NOMO-1 (cell line): ENCODE measurements around the gene MEF2C.

Experiments
- DNase-seq, 2 experiments: peaks; one replicate each; lab custom pipeline; 2025; ENCODE audit not compliant: unreplicated experiment in 2 of 2; lab: John Stamatoyannopoulos, UW

The MEF2C gene

DNA sequence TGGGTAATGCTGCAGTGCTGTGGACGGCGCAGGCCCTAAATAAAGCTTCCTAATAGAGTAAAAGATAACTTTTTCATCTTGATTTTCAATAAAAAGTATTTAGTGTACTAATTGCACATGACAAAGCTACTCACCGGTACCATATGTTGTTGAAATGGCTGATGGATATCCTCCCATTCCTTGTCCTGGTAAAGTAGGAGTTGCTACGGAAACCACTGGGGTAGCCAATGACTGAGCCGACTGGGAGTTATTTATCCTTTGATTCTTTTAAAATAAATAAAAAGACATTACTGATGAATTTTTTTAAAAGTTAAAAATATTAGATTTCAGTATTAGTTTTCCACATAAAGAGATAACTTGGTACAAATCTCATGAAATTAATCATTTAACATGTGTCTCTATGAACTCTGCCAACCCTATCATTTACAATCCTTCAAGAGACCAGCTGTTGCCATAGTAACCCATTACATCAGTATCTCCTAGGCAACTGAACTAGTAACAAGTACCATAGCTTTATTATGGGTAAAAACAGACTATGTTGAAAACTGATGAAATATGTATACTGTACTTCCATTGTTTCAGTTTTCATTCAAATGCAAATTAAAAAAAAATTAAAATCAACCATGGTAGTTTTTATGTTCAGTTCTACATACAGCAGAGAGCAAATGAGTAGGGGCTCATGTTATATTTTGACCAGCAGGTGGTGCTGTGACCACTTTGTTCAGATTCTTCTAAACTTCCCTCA is 153.7 kb downstream of the MEF2C start:
- DNase-seq = peak; percentile 16 to 81

DNA sequence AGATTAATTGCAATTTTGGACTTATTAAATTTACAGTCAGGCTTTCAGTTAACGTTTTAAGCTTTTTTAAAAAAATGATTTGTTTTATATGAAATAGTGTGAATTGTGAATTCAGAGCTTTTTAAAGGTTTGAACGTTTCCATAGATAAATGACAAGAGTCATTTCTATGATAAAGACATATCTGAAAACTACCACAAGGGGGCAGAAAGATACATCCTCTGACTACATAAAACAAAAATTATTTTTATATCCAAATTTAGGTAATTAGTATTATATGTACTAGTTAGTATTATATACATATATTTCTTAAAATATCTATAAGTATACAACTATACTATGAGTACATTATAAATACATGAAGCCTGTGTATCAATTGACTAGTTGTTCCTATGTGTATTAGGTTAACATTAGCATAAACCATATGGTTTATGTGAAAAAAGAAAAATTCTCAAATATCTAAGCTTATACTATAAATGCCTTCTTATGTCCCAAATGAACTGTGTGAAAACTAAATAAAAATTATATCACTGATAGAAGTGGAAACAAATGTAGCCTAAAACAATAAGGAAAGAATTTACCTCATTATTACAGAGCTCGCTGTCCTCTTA is 155.2 kb downstream of the MEF2C start:
- peak in 1 of 2 experiments; percentile 40 for DNase-seq

DNA sequence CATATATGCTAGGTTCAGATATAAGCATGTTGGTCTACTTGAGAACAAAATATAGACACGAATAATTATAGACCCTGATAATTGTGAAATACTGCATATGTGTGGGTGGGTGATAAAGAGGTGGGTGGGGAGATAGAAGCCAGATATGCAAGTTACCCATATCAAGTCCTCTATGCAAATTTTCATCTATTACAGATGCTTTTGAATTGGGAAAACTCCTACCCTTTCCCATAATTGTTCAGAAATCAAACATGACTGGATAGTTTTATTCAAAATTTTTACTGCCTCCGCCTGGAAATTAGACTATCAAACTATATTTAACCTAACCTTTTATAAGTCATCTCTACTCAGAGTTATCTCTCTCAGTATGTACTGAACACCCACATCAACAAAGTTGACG is 157.5 kb downstream of the MEF2C start:
- DNase-seq = no peak

DNA sequence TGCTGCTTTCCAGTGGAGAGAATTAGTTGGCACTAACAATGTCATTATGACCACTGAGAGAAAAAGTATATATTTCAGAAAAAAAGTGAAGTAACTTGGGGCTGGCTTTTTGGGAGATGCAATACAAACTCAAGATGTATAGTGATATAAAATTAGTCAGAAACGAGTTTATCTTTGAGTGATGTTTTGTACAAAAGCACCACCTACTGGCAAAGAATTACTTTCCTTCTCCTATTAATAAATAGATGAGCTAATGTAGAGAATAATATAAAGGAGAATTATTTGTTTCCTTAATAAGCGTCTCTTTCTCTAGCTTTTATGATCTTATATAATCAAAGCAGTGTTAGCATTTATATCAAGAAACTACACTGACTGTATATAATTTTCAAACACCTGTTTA is 158.8 kb downstream of the MEF2C start:
- DNase-seq = no peak

DNA sequence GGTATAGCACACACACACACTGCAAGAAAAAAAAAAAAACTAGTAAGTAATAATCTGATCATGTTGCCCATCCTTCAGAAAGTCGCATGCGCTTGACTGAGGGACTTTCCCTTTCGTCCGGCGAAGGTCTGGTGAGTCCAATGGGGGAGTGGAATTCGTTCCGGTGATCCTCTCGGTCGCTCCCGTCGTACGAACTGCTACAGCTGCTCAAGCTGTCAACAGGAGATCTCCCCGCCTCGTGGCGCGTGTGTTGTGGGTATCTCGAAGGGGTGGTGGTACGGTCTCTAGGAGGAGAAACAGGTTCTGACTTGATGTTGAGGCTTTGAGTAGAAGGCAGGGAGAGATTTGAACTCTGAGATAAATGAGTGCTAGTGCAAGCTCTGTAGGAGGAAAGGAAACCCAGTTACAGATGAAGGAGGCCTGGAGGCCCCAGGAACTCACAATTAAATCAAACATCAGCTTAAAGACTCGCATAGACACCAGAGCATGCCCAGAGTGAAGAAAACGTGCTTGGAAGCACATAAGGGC is 160.4 kb downstream of the MEF2C start:
- DNase-seq = no peak

GRCh38 chr5:88719434-88719833 is 163.6 kb downstream of the MEF2C start:
- no peak for DNase-seq

GRCh38 chr5:88718736-88719135 is 164.2 kb downstream of the MEF2C start:
- no peak for DNase-seq

DNA sequence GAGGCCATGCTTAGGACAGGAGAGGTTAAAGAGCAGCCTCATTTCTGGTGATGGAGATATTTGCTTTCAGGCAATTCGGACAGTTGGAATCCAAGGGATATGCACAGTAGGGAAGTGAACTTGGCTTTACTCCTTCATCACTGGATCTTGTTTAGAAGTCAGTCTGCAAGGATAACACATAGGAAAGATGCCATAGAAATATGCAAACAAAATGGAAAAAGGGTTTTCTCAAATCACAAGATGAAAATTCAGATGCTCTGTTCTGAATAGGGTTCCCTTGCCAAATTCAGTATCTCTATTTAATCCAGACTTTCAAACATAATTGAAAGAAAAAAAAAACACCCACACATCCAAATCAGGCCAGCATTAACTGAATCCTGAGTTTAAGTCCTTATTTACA is 166.9 kb downstream of the MEF2C start:
- no peak for DNase-seq

GRCh38 chr5:88715503-88715902 is 167.5 kb downstream of the MEF2C start:
- no peak for DNase-seq

- no peak for DNase-seq
Measured at GRCh38 chr5:88713818-88714217, 169.2 kb downstream of the MEF2C start.

DNA sequence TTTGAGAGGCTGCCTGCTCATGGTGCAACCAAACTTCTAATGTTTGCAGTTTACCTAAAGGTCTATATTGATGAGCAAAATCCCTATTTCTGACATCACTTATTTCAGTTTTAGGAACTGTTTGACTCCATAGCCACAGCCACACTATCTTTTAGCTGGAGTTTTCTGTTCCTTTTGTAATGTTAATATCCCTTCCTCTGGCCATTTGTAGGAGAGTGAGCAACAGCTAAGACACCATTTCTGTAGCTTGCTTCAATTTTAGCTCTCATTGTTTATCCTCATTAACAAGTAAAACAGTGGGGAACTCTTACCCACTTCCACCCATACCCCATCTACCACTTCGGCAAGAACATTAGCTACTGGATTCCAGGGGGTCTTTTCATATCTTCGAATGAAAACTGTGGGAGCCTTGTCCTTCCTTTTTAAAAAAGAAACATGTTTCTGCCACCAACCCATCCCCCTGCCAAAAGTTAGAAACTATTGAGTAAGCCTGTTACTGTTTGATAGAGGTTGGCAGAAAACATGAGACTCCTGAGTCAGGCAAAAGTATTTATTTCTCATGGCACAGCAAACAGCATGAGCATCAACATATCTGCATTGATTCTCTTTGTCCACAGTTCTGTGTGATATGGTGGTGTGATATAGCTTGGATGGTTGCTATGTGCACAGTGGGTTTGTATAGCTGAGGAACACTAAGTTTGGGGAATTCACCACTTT is 174.1 kb downstream of the MEF2C start:
- DNase-seq = no peak

DNA sequence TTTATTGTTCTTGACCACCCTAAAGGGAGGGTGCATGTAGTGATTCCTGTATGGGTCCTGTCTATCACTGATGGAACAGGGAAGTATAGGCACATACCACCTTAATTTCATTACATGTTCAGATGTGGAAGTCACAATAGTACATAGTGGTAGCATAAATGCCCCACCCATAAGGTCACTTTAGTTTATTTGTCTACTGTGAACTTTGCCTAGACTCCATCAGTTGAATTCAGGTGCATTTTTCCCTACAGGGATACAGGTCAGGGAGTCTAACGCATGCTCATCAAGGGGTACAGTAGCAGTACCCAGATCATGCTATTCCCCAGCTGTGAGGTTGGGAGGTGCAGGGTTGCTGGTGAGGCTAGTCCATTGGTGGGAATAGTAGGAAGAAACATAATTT is 175.0 kb downstream of the MEF2C start:
- no peak for DNase-seq

DNA sequence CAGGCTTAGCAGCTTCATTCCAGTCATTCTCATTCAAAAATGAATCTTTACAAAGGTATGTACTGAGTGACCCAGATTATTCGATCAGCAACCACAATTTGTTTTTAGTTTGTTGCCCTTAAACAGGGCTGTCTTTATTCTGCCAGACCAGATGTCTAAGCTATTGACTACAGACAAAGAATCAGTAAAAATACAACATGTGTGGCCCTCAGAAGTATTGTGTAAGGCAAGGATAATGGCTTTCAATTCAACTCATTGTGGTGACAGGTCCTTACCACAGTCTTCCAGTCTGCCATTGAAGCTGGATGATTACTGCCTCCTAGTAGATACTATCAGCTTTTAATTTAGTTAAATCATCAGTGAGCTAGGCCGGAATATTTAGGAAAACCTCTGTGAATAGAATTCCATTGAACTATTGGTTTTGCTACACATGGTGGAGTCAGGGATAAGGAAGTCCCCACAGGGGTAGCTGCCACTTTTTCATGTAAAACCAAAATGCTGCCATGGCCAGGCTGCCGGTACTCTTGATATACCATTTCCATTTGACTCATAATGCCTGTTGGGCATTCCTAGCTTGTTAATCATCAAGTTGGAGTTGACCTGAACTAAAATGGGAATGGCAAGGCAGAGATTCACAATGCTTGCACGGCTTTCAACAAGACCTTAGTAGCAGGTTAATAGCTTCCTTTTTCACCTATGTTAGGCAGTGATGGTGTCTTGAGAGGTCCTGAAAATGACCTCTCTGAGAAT is 175.6 kb downstream of the MEF2C start:
- DNase-seq = no peak

DNA sequence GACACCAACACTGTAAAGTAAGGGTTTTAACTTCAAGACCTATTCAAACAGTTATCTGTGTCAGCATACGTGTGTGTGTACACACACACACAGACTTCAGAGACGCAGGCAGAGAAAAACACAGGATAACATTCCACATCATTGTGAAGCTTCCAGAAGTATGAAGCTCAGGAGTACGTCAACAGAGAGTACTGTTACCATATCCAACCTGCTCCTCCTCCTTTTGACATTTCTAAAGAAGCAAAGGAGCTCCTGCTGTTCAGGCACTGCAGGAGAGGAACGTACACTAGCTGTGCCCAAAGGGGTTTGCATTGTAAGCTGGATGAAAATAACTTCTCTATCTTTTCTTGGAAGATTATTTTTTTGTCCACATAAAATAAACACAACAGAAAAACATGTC is 180.7 kb downstream of the MEF2C start:
- DNase-seq = no peak

DNA sequence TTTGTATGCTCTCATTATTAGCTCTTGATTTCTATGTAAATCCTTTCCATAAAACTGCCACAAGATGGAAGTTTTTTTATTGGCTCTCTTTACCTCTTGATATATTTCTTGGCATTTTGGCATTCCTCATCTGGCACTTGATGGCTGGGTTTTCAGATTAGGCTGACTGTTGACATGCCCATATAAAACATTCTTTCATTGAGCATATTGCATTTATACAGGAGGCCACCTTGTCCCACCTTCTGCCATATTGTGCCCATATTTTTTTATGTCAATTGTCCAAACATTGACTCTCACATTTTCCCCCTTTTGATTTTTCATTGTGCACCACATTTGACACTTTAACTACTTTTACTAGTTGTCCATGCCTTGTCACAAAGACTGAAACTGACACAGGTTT is 182.9 kb downstream of the MEF2C start:
- no peak for DNase-seq

DNA sequence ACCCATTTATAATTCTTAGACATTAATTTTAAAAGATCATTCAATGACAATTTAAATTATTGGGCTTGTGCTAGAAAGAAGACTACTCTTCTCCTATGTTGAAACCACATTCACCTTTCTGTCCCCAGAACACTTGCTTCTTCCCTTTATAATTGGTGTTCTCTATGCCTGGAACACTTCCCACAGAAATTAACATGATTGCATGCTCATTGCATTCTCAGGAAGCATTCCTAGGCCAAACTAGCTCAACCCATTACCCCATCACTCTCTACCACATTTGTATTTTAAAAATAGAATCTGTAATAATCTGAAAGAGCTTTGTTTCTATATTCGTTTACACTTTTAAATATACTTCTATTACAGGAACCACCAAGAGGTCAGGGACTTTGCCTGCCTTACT is 184.7 kb downstream of the MEF2C start:
- no peak for DNase-seq

DNA sequence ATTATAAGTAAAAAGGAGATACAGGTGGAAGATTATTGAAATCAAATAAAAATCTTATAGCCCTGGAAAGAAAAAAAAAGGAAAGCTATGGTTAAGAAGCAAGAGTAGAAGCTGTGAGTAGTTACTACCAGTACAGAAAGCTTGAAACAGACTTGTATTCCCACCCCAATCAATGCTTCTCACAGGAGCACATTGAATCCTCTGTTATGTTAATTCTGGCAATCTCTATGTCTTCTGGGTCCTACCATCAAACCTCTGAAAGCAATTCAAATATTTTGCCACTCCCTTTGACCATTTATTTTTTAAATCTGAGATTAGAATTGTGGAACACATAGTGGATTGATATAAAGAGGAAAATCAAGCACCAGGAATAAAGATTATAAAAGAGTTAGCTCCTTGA is 186.5 kb downstream of the MEF2C start:
- DNase-seq = no peak

DNA sequence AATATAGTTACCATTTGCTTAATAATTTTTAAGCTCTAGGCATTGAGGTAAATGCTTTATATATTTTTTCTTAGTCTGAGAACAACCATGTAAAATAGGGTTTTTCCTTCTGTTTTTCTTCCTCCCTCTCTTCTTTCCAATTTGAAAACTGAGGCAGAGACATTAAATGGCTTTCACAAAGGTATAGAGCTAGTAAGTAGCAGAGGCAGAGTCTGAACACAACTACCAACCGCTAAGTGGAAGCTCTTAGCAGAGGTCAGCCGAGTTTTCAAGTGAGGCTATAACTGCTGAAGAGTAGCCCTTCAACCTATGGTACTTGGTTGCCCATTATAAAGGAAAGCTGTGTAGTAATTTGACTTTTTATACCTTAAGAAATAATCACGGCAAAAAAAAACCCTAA is 187.1 kb downstream of the MEF2C start:
- DNase-seq = no peak

DNA sequence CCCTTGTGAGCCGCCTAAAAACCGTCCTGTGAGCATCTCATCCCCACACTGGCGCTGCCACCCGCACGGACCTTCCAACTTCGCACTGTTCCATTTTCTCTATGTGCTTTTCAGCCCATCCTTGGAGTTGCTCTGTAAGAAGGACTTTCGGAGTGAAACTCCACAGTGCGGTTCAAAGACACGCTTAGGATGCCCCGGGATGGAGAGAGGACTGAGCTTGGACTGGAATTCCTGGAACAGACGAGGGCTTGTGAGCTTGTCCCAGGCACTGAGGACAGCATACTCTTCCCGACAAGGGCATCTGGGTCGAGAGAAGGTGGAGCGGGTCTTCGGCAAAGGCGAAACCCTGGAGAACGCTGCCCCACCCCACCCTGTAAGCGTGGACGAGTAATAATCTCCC is 187.8 kb downstream of the MEF2C start:
- DNase-seq = no peak

GRCh38 chr5:88694023-88694679 is 188.8 kb downstream of the MEF2C start:
- DNase-seq = no peak
